GM12878 (cell line): Measurements from ENCODE around the gene KIDINS220. TPM values are rescaled to one million over a fixed set of nuclear protein-coding genes. Genes with fewer than 3 reads are reported as not detected.
A peak's percentile ranks its signal among the peaks of the same experiment; 100 is the strongest.

Experiments used
- ATAC-seq: fragments of 200-7000 bp; cut with Tn5 transposase; 3 replicates; pipeline ENCODE4 v1.9.1; 2020; ENCODE audit warnings: mild to moderate bottlenecking, moderate library complexity
- BruUV-seq: library from RNA; stranded (reverse); fragments of 400-500 nt; replicated peaks from 2 replicates; lab custom pipeline; 2021; lab: Mats Ljungman, UMichigan
- CTCF ChIA-PET: fragments of 300-600 bp; sonication (Branson Sonifier 250); formaldehyde crosslinking; extraction: SDS; loops from one replicate; lab custom pipeline; 2021; ENCODE audit warnings: inconsistent platforms; lab: Yijun Ruan, JAX
- POLR2A ChIA-PET: fragments of 350-600 bp; formaldehyde crosslinking; extraction: SDS; loops from one replicate; lab custom pipeline; 2021; ENCODE audit warnings: inconsistent platforms; lab: Charles Lee
- RAD21 ChIA-PET: fragments of 300-600 bp; sonication (Branson Sonifier 250); formaldehyde crosslinking; loops from one replicate; lab custom pipeline; 2023; ENCODE audit warnings: antibody characterized with exemption; ENCODE audit not compliant: unreplicated experiment; lab: Charles Lee
- SMC1A ChIA-PET: fragments of 300-600 bp; sonication (Branson Sonifier 250); formaldehyde crosslinking; loops from one replicate; lab custom pipeline; 2023; ENCODE audit not compliant: unreplicated experiment, uncharacterized antibody; lab: Charles Lee
- DNase-seq: peaks from one replicate; pipeline ENCODE4 v3.0.0-alpha.2; 2011; ENCODE audit warnings: low read depth, low spot score
- FAIRE-seq: peaks from 3 replicates; lab custom pipeline; 2011; peaks lifted over from hg19 to GRCh38; lab: Jason Lieb, UNC
- H2AFZ ChIP-seq: 2 replicates; pipeline ENCODE4 v1.6.0; 2011; ENCODE audit warnings: low read depth, low read length, control low read depth; ENCODE audit not compliant: control insufficient read depth
- H3K27ac ChIP-seq: 2 replicates; pipeline ENCODE4 v1.5.1; 2011; ENCODE audit warnings: control low read depth; ENCODE audit not compliant: control insufficient read depth, insufficient read depth
- H3K27me3 ChIP-seq, 2 experiments: replicated peaks in 1 of 2; 2 replicates each; pipeline versions ENCODE4 v1.6.0 to v1.6.1; 2011; ENCODE audit warnings: low read length in 1 of 2; ENCODE audit not compliant: control insufficient read depth in 2 of 2, insufficient read depth in 2 of 2
- H3K36me3 ChIP-seq, 2 experiments: 2 replicates each; pipeline ENCODE4 v1.5.1; 2011; ENCODE audit warnings: low read length in 1 of 2; ENCODE audit not compliant: control insufficient read depth in 2 of 2, insufficient read depth in 2 of 2
- H3K4me1 ChIP-seq: 2 replicates; pipeline ENCODE4 v1.6.1; 2011; ENCODE audit warnings: mild to moderate bottlenecking, low read length, moderate library complexity, mixed read lengths; ENCODE audit not compliant: control insufficient read depth, insufficient read depth
- H3K4me2 ChIP-seq: 2 replicates; pipeline ENCODE4 v1.6.0; 2011; ENCODE audit warnings: control low read depth; ENCODE audit not compliant: control insufficient read depth, insufficient read depth
- H3K4me3 ChIP-seq: fragments of 200-600 bp; sonication (generic); 2 replicates; pipeline ENCODE4 v1.5.1; 2016
- H3K79me2 ChIP-seq: 2 replicates; pipeline ENCODE4 v1.6.0; 2011; ENCODE audit warnings: low read length; ENCODE audit not compliant: control insufficient read depth, insufficient read depth
- H3K9ac ChIP-seq: 2 replicates; pipeline ENCODE4 v1.8.0; 2011; ENCODE audit warnings: low read length, control low read depth, mixed read lengths; ENCODE audit not compliant: control insufficient read depth, insufficient read depth
- H3K9me3 ChIP-seq: replicated peaks from 3 replicates; pipeline ENCODE4 v1.5.1; 2011; ENCODE audit warnings: mild to moderate bottlenecking, low read length; ENCODE audit not compliant: control insufficient read depth, insufficient read depth
- H4K20me1 ChIP-seq: 2 replicates; pipeline ENCODE4 v1.6.0; 2011; ENCODE audit not compliant: control insufficient read depth, insufficient read depth
- BCLAF1 ChIP-seq: fragments of 450-650 bp; IDR thresholded peaks from 2 replicates; pipeline ENCODE4 v1.6.1; 2017; ENCODE audit warnings: antibody characterized with exemption, mild to moderate bottlenecking, moderate library complexity
- CREB1 ChIP-seq: IDR thresholded peaks from 2 replicates; pipeline ENCODE4 v1.6.1; 2012; ENCODE audit warnings: low read depth, mild to moderate bottlenecking, inconsistent platforms
- EGR1 ChIP-seq, 2 experiments: IDR thresholded peaks; 1 replicate in 1 of 2; 2 replicates in 1 of 2; pipeline ENCODE4 v1.6.1; 2011 to 2012; ENCODE audit warnings: low read depth in 2 of 2, low read length in 2 of 2, borderline replicate concordance in 1 of 2, mild to moderate bottlenecking in 1 of 2, moderate library complexity in 1 of 2
- IKZF1 ChIP-seq: fragments of 450-650 bp; conservative IDR thresholded peaks from 2 replicates; pipeline ENCODE4 v1.6.1; 2017; ENCODE audit warnings: antibody characterized with exemption, mild to moderate bottlenecking
- IRF3 ChIP-seq: fragments of 450-650 bp; IDR thresholded peaks from 2 replicates; pipeline ENCODE4 v1.6.1; 2014; ENCODE audit warnings: mild to moderate bottlenecking
- MEF2A ChIP-seq: IDR thresholded peaks from 2 replicates; pipeline ENCODE4 v1.6.1; 2011; ENCODE audit warnings: low read depth, mild to moderate bottlenecking, low read length, moderate library complexity; ENCODE audit not compliant: insufficient read depth
- PML ChIP-seq: IDR thresholded peaks from 2 replicates; pipeline ENCODE4 v1.6.1; 2012; ENCODE audit warnings: low read length, inconsistent platforms
- POLR2AphosphoS2 ChIP-seq: IDR thresholded peaks from 2 replicates; pipeline ENCODE4 v1.6.1; 2011; ENCODE audit warnings: low read depth, mild to moderate bottlenecking, low read length, improper control_type of control experiment, moderate library complexity
- SMC3 ChIP-seq: IDR thresholded peaks from 2 replicates; pipeline ENCODE4 v1.6.1; 2011; ENCODE audit warnings: low read length, improper control_type of control experiment, borderline replicate concordance
- SREBF1 ChIP-seq: IDR thresholded peaks from 2 replicates; pipeline ENCODE4 v1.6.1; 2012; ENCODE audit warnings: mild to moderate bottlenecking, low read length
- SREBF2 ChIP-seq: IDR thresholded peaks from 2 replicates; pipeline ENCODE4 v1.6.1; 2012; ENCODE audit warnings: mild to moderate bottlenecking, low read length
- STAT3 ChIP-seq: IDR thresholded peaks from 2 replicates; pipeline ENCODE4 v1.6.1; 2011; ENCODE audit warnings: low read depth, low read length, improper control_type of control experiment
- TAF1 ChIP-seq: IDR thresholded peaks from 2 replicates; pipeline ENCODE4 v1.6.1; 2011; ENCODE audit warnings: mild to moderate bottlenecking, low read depth, low read length, borderline replicate concordance
- TBL1XR1 ChIP-seq: IDR thresholded peaks from 2 replicates; pipeline ENCODE4 v1.6.1; 2012; ENCODE audit warnings: low read depth, low read length, improper control_type of control experiment
- TCF7 ChIP-seq: IDR thresholded peaks from 2 replicates; pipeline ENCODE4 v1.6.1; 2014; ENCODE audit warnings: antibody characterized with exemption, borderline replicate concordance
- WRNIP1 ChIP-seq: IDR thresholded peaks from 2 replicates; pipeline ENCODE4 v1.6.1; 2011; ENCODE audit warnings: low read depth, low read length, improper control_type of control experiment, borderline replicate concordance
- ZNF24 ChIP-seq: fragments of 450-650 bp; IDR thresholded peaks from 2 replicates; pipeline ENCODE4 v1.6.1; 2017; ENCODE audit warnings: antibody characterized with exemption, mild to moderate bottlenecking
- ZNF384 ChIP-seq: IDR thresholded peaks from 2 replicates; pipeline ENCODE4 v1.6.1; 2012; ENCODE audit warnings: low read depth, mild to moderate bottlenecking, low read length, improper control_type of control experiment, borderline replicate concordance
- WGBS: methylation state at CpG from one replicate; pipeline ENCODE4 v1.1.6; 2016; ENCODE audit warnings: low lambda C conversion rate; ENCODE audit not compliant: insufficient replicate concordance, insufficient coverage; ENCODE audit errors: missing lambda C conversion rate; 5-methylcytosine and 5-hydroxymethylcytosine counted together
- in situ Hi-C: fragments of 300-500 bp; cut with MboI; formaldehyde crosslinking; loops from 9 replicates; pipeline ENCODE4 v1.14.3; 2018; ENCODE audit warnings: mixed read lengths
- intact Hi-C: fragments of 100-400 bp; cut with micrococcal nuclease; formaldehyde crosslinking; loops from one replicate; pipeline ENCODE4 v1.14.2; 2022; ENCODE audit not compliant: unreplicated experiment
- polyA plus RNA-seq, 11 experiments: library from polyadenylated mRNA; depleted of rRNA in 4 of 11; unstranded in 6 of 11; stranded (reverse) in 5 of 11; fragments of >200 nt; fragmentation: Nextera tagmentation in 4 of 11; fragmentation: Illumina TruSeq in 1 of 11; extraction: Ambion mirVana in 4 of 11; extraction: Trizol in 1 of 11; gene quantifications; 1 replicate in 1 of 11; 2 replicates in 10 of 11; pipeline versions ENCODE4 v1.2.1 to v1.2.3, GENCODE V29; 2011 to 2016; ENCODE audit warnings: inconsistent platforms in 2 of 11, missing spikeins in 2 of 11, low read depth in 1 of 11
- total RNA-seq, 4 experiments: library from RNA; depleted of rRNA in 3 of 4; stranded (reverse); fragments of >200 nt in 3 of 4; fragmentation: Illumina TruSeq in 1 of 4; extraction: Trizol in 1 of 4; gene quantifications; 2 replicates each; pipeline versions ENCODE4 v1.2.1 to v1.2.3, GENCODE V29; 2013 to 2021
- TF ChIP-seq, protein P1 (sequence below): IDR thresholded peaks from 2 replicates; pipeline ENCODE4 v1.6.1; 2011; ENCODE audit warnings: borderline replicate concordance, low read depth, mild to moderate bottlenecking, moderate library complexity, mixed read lengths, low read length; ENCODE audit not compliant: insufficient read depth; ENCODE audit errors: extremely low read length

KIDINS220 gene
- total and polyA plus RNA-seq, 10 of the 15 experiments (the other 5 are each of a cell fraction or from before 2014, with no cell fraction given): 6.0 to 31.2 (median 16.0) TPM

GRCh38 chr2:8684878-8685696 lies 152.3 kb downstream of the KIDINS220 start:
- ChIA-PET CTCF (interaction anchor here (0.7 to 1.7 kb wide), 8 partner anchors 18 to 1257 kb away, joined by 3 to 13 read pairs (median 4); no protein-coding TSS in a partner anchor), POLR2A (interaction anchor here (0.6 to 1.8 kb wide), 10 partner anchors 16 to 265 kb away, joined by 3 to 16 read pairs (median 4); no protein-coding TSS in a partner anchor), SMC1A (interaction anchor here (0.7 to 1.5 kb wide), 16 partner anchors 111 to 1481 kb away, joined by 3 to 12 read pairs (median 5); no protein-coding TSS in a partner anchor), RAD21 (interaction anchor here (0.8 to 1.8 kb wide), 23 partner anchors 101 to 1482 kb away, joined by 3 to 19 read pairs (median 5); no protein-coding TSS in a partner anchor)
- no peak for DNase-seq
- Histone ChIP-seq H3K4me2 (peak overlapping the region; percentile 88), H3K4me3 (peak overlapping the region; percentile 35), H3K4me1 (peaks cover 7% of the 10 kb centered on the region), H3K79me2 (peaks cover 25% of the 10 kb centered on the region), H4K20me1 (no peaks in the 10 kb centered on the region), H3K27me3 (no peaks in the 10 kb centered on the region), H2AFZ (peak overlapping the region; percentile 70), H3K9ac (peak overlapping the region; percentile 61), H3K27ac (peak overlapping the region; percentile 52), H3K36me3 (no peaks in the 10 kb centered on the region), H3K9me3 (no peaks in the 10 kb centered on the region; the same call in 2 of the 3 replicates)
- peak; percentile 35 for ATAC-seq
- WGBS: 1% methylated on average over 45 of the region's 87 CpGs
- intact Hi-C loops (loop anchor here (1.0 to 10.0 kb wide), 11 partner anchors 160 to 1588 kb away; no protein-coding TSS in a partner anchor), in situ Hi-C loops (loop anchor here (5.0 to 10.0 kb wide), 7 partner anchors 158 to 1590 kb away; no protein-coding TSS in a partner anchor)
- FAIRE-seq: no peak
- TSS peak; percentile 82 for BruUV-seq
- TF ChIP-seq, protein P1, sequence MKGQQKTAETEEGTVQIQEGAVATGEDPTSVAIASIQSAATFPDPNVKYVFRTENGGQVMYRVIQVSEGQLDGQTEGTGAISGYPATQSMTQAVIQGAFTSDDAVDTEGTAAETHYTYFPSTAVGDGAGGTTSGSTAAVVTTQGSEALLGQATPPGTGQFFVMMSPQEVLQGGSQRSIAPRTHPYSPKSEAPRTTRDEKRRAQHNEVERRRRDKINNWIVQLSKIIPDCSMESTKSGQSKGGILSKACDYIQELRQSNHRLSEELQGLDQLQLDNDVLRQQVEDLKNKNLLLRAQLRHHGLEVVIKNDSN: peak; percentile 50
- TF ChIP-seq CREB1: no peak
- TF ChIP-seq SREBF2: no peak
- TF ChIP-seq MEF2A: no peak
- TF ChIP-seq PML: no peak
- TF ChIP-seq ZNF24: no peak
- TF ChIP-seq SMC3: no peak
- TF ChIP-seq SREBF1: no peak
- TF ChIP-seq BCLAF1: no peak
- TF ChIP-seq POLR2AphosphoS2: peak; percentile 64; the same call in 1 of the 2 replicates
- TF ChIP-seq WRNIP1: no peak
- TF ChIP-seq TCF7: no peak
- no peak for TF ChIP-seq EGR1 (IDR thresholded peaks at IDR 0.05; ENCODE audit: borderline replicate concordance in 1 of 2, low read depth in 2 of 2, low read length in 2 of 2)
- no peak for TF ChIP-seq IRF3
- TF ChIP-seq ZNF384: no peak
- no peak; the same call in none of the 2 replicates for TF ChIP-seq IKZF1
- TF ChIP-seq TAF1: no peak; the same call in 1 of the 2 replicates
- no peak for TF ChIP-seq STAT3
- TF ChIP-seq TBL1XR1: no peak
